HG02840 (cell line): ENCODE data around the gene NFATC3.
"Not testable (repeated sequence)": the region's sequence is repeated elsewhere in the genome, so short reads cannot be mapped to it uniquely, and the experiment has no call there.

ENCODE experiments used
- ATAC-seq: cut with Tn5 transposase; IDR thresholded peaks from one replicate; pipeline ENCODE4 v1.9.1; 2021; ENCODE audit warnings: mild to moderate bottlenecking, moderate library complexity, moderate number of reproducible peaks; ENCODE audit not compliant: unreplicated experiment, low FRiP score

Gene NFATC3

GRCh38 chr16:68115851-68116250 lies 30.7 kb downstream of the NFATC3 start:
- ATAC-seq: no peak

DNA sequence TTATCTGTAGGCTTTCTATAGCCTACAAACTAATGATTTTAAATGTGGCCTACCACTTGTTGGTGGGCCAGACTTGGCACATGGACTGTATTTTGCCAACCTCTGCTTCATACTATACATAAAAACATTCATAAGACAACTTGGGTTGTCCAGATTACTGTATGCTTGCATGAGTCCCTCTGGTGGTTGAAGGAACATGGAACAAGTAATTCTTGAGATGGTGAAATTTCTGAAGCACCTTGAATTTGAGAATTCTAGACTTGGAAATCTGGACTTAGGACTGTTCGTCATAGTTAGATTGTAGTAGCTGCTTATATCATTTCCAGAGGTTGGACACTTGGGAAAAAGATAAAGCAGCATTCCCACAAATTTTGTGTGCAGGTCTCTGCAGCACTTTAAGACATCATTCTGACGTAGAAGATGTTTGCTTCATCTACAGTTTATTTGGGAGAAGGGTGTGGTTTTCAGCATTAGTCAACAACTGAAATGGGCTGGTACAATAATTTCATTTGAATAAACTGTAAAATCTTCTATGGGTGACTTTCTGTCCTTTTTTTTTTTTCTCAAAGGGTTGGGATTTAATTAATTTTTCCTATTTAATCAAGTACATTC lies 31.2 kb downstream of the NFATC3 start:
- no peak for ATAC-seq

- ATAC-seq: no peak
These were observed 32.7 kb downstream of the NFATC3 start for GRCh38 chr16:68117884-68118283.

- not testable (repeated sequence) for ATAC-seq
These were observed 33.8 kb downstream of the NFATC3 start for GRCh38 chr16:68118954-68119353.

DNA sequence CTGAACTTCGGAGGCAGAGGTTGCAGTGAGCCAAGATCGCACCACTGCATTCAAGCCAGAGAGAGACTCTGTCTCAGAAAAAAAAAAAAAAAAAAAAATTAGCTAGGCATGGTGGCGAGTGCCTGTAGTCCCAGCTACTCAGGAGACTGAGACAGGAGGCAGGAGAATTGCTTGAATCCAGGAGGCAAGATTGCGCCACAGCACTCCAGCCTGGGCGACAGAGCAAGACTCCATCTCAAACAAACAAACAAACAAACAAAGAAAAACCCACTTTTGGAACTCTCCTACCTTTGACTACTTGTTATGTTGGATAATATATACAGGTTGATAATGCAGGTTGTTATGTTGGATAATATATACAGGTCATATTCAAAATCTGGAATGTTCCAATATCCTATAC lies 35.3 kb downstream of the NFATC3 start:
- not testable (repeated sequence) for ATAC-seq

- no peak for ATAC-seq
These were observed 41.2 kb downstream of the NFATC3 start for GRCh38 chr16:68126395-68126794.

GRCh38 chr16:68128577-68129305 lies 43.6 kb downstream of the NFATC3 start:
- ATAC-seq: no peak

DNA sequence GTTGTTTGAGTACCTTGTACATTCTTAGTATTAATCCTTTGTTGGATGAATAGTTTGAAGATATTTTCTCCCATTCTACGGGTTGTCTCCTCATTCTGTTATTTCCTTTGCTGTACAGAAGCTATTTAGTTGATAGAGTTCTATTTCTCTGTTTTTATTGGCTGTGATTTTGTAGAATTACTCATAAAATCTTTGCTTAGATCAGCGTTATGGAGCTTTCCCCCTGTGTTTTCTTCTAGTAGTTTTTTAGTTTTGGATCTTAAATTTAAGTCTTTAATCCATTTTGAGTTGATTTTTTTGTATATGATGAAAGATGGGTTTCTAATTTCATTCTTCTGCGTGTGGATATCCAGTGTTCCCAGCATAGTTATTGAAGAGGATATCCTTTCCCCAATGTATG lies 45.4 kb downstream of the NFATC3 start:
- no peak for ATAC-seq

GRCh38 chr16:68131813-68132706 lies 46.9 kb downstream of the NFATC3 start:
- no peak for ATAC-seq

DNA sequence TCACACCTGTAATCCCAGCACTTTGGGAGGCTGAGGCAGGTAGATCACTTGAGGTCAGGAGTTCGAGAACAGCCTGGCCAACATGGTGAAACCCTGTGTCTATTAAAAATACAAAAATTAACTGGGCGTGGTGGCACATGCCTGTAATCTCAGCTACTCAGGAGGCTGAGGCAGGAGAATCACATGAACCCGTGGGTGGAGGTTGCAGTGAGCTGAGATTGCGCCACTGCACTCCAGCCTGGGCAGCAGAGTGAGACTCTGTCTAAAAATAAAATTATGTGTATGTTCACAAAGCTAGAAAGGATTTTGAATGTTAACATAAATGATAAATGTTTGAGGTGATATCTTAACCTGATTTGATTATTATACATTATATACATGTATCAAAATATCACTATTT lies 47.8 kb downstream of the NFATC3 start:
- ATAC-seq: not testable (repeated sequence)

GRCh38 chr16:68134644-68135043 lies 49.5 kb downstream of the NFATC3 start:
- ATAC-seq: no peak

DNA sequence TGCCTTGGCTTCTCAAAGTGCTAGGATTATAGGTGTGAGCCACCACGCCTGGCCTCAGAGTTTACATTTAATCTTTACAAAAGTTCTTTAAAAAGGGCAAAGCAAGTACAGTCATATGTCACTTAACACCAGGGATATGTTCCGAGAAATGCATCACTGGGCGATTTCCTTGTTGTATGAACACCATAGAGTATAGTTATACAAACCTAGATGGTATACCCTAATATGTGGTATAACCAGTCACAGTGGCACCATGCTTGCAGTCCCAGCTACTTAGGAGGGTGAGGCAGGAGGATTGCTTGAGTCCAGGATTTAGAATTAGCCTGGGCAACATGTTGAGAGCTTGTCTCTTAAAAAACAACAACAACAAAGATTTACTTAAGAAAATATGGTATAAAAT lies 51.3 kb downstream of the NFATC3 start:
- ATAC-seq: no peak

GRCh38 chr16:68144008-68144407 lies 58.8 kb downstream of the NFATC3 start:
- no peak for ATAC-seq

DNA sequence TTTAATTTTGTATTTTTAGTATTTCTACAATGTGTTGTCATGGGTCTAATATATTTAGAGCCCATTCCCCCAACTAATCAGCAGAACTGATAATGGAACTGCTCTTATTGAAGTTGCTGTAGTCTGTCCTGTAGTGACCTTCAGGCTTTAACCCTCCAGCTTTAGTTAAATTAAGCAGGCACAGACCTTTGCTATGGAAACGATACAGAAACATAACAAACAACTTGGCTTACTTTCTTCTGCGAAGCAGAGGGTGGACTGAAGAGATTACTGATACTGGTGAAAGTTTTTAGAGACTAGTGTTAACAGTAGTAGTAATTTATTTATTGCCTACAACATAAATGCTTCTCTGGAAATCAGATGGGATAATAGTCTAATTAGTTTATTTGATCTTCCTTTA lies 61.4 kb downstream of the NFATC3 start:
- no peak for ATAC-seq

- no peak for ATAC-seq
These were observed 62.3 kb downstream of the NFATC3 start for GRCh38 chr16:68147444-68147843.

DNA sequence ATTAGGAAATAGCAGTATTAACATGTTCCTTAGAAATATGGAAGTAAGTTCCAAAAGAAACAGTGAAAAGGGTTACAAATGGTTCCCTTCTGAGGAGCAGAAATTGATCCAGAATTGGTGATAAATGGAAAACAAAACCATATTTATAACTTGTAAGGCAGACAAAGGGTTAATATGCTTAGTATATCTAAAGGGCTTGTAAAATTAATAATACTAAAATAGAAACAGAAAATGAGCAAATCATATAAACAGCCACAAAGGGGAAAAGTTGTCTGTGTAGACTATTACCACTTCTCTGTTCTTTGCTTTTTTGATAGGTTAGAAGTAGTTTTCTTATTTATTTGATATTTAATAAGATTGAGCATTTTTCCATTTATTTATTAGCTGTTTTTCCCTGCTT lies 64.4 kb downstream of the NFATC3 start:
- no peak for ATAC-seq

GRCh38 chr16:68155425-68155824 lies 70.3 kb downstream of the NFATC3 start:
- ATAC-seq: no peak

DNA sequence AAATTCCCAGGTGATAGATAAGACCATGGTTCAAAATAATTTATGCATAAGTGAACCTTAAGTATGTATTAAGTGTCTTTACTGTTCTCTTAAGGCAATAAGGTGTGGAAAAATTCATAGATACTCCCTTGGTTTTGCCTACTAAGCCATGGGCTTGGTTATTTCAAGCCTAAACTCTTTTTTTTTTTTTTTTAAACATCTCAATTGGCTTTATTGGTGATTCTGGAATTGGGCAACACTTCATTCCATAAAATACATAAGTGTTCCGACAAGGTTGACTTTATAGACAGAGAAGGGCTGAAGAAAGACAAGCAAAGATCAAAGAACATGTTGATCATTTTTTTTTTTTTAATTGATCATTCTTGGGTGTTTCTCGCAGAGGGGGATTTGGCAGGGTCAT lies 77.2 kb downstream of the NFATC3 start:
- no peak for ATAC-seq

DNA sequence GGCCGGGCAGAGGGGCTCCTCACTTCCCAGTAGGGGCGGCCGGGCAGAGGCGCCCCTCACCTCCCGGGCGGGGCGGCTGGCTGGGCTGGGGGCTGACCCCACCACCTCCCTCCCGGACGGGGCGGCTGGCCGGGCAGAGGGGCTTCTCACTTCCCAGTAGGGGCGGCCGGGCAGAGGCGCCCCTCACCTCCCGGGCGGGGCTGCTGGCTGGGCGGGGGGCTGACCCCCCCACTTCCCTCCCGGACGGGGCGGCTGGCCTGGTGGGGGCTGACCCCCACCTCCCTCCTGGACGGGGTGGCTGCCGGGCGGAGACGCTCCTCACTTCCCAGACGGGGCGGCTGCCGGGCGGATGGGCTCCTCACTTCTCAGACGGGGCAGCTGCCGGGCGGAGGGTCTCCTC lies 78.1 kb downstream of the NFATC3 start:
- ATAC-seq: not testable (repeated sequence)

- ATAC-seq: no peak
These were observed 81.1 kb downstream of the NFATC3 start for GRCh38 chr16:68166264-68166663.

- ATAC-seq: no peak
These were observed 94.1 kb downstream of the NFATC3 start for GRCh38 chr16:68179196-68179795.
